Gastroesophageal sphincter (tissue), 4 donors: ENCODE measurements around the gene NR3C2. TPM values are rescaled to one million over a fixed set of nuclear protein-coding genes. Genes with fewer than 3 reads are reported as not detected.
"Not testable (repeated sequence)": the region's sequence is repeated elsewhere in the genome, so short reads cannot be mapped to it uniquely, and the experiment has no call there.

Source experiments
- ATAC-seq: fragments of 150-250 bp; one replicate; pipeline ENCODE4 v1.9.1; 2016; ENCODE audit warnings: mild to moderate bottlenecking, moderate library complexity
- H3K27ac ChIP-seq, 4 donors: fragments of 200-600 bp; sonication (generic) in 3 of 4; 1 replicate in 3 of 4; 2 replicates in 1 of 4; pipeline ENCODE4 v1.5.1; 2016 to 2019
- H3K27me3 ChIP-seq: fragments of 200-600 bp; sonication (generic); one replicate; pipeline ENCODE4 v1.5.1; 2019
- H3K36me3 ChIP-seq, 2 donors: fragments of 200-600 bp; sonication (generic); one replicate each; pipeline ENCODE4 v1.5.1; 2019; ENCODE audit warnings: control low read depth in 1 of 2
- H3K4me1 ChIP-seq, 3 donors: fragments of 200-600 bp; sonication (generic); 1 replicate in 2 of 3; 2 replicates in 1 of 3; pipeline ENCODE4 v1.5.1; 2016 to 2019; ENCODE audit warnings: control low read depth in 2 of 3
- H3K4me3 ChIP-seq, 2 donors: fragments of 200-600 bp; sonication (generic); one replicate each; pipeline ENCODE4 v1.5.1; 2019; ENCODE audit warnings: mild to moderate bottlenecking in 1 of 2, moderate library complexity in 1 of 2
- H3K9me3 ChIP-seq, 3 donors: fragments of 200-600 bp; sonication (generic); one replicate each; pipeline ENCODE4 v1.5.1; 2017 to 2019; ENCODE audit warnings: control low read depth in 2 of 3
- CTCF ChIP-seq, 4 experiments: fragments of 200-600 bp in 2 of 4; fragments of 450-650 bp in 2 of 4; sonication (generic) in 1 of 4; IDR thresholded peaks; one replicate each; pipeline ENCODE4 v1.5.1; 2017 to 2019; ENCODE audit warnings: antibody characterized with exemption in 4 of 4, mild to moderate bottlenecking in 2 of 4, moderate library complexity in 2 of 4
- EP300 ChIP-seq: sonication (generic); formaldehyde crosslinking; IDR thresholded peaks from one replicate; pipeline ENCODE4 v1.6.1; 2017; ENCODE audit warnings: antibody characterized with exemption, mild to moderate bottlenecking
- POLR2A ChIP-seq, 2 donors: fragments of 450-650 bp; IDR thresholded peaks; one replicate each; pipeline ENCODE4 v1.6.1; 2017; ENCODE audit warnings: antibody characterized with exemption in 2 of 2, mild to moderate bottlenecking in 2 of 2, moderate library complexity in 1 of 2
- POLR2AphosphoS5 ChIP-seq: sonication (generic); formaldehyde crosslinking; IDR thresholded peaks from one replicate; pipeline ENCODE4 v1.6.1; 2017; ENCODE audit warnings: antibody characterized with exemption
- WGBS, 2 donors: methylation state at CpG; one replicate each; pipeline ENCODE4 v1.1.5; 2018; ENCODE audit warnings: low coverage in 1 of 2; 5-methylcytosine and 5-hydroxymethylcytosine counted together
- total RNA-seq, 4 donors: library from RNA; depleted of rRNA; stranded (reverse); fragments of >200 nt; gene quantifications; one replicate each; pipeline ENCODE4 v1.1.0, GENCODE V29; 2016

The NR3C2 gene
- total RNA-seq, 4 donors from 2014 or later: 11.6 to 15.9 (median 13.9) TPM

GRCh38 chr4:148332486-148332885 lies 109.7 kb downstream of the NR3C2 start:
- TF ChIP-seq POLR2A (IDR thresholded peaks at IDR 0.05) (no peak), POLR2AphosphoS5 (no peak), EP300 (no peak), CTCF (IDR thresholded peaks at IDR 0.05) (no peak)
- ATAC-seq: no peak
- no peaks in the 10 kb centered on the region for H3K9me3 ChIP-seq
- H3K4me1 ChIP-seq: no peaks in the 10 kb centered on the region
- no peaks in the 10 kb centered on the region for H3K36me3 ChIP-seq
- H3K4me3 ChIP-seq: no peak overlapping the region
- WGBS, 2 donors: 80 to 90% methylated on average over 1 to 2 of the region's 2 CpGs
- H3K27me3 ChIP-seq: no peaks in the 10 kb centered on the region
- no peak overlapping the region for H3K27ac ChIP-seq

- Histone ChIP-seq H3K4me1 (no peaks in the 10 kb centered on the region), H3K27ac (no peak overlapping the region), H3K36me3 (no peaks in the 10 kb centered on the region), H3K9me3 (no peaks in the 10 kb centered on the region), H3K27me3 (no peaks in the 10 kb centered on the region), H3K4me3 (no peak overlapping the region)
- ATAC-seq: no peak
- WGBS, 2 donors: 94 to 100% methylated on average over 1 to 3 of the region's 3 CpGs
- no peak for TF ChIP-seq EP300
- TF ChIP-seq CTCF (IDR thresholded peaks at IDR 0.05): no peak
- TF ChIP-seq POLR2AphosphoS5: no peak
- TF ChIP-seq POLR2A (IDR thresholded peaks at IDR 0.05): no peak
These were observed 111.5 kb downstream of the NR3C2 start for GRCh38 chr4:148330724-148331123.

GRCh38 chr4:148330161-148330560 lies 112.1 kb downstream of the NR3C2 start:
- H3K36me3 ChIP-seq: no peaks in the 10 kb centered on the region
- H3K27me3 ChIP-seq: no peaks in the 10 kb centered on the region
- H3K4me1 ChIP-seq: no peaks in the 10 kb centered on the region
- H3K27ac ChIP-seq: no peak overlapping the region
- ATAC-seq: no peak
- TF ChIP-seq CTCF (IDR thresholded peaks at IDR 0.05) (no peak), EP300 (no peak), POLR2A (IDR thresholded peaks at IDR 0.05) (no peak), POLR2AphosphoS5 (no peak)
- no peak overlapping the region for H3K4me3 ChIP-seq
- no peaks in the 10 kb centered on the region for H3K9me3 ChIP-seq
- 90 to 93% methylated on average over 5 of the region's 5 CpGs for WGBS, 2 donors

- Histone ChIP-seq H3K4me1 (no peaks in the 10 kb centered on the region), H3K9me3 (no peaks in the 10 kb centered on the region), H3K27ac (no peak overlapping the region), H3K36me3 (no peaks in the 10 kb centered on the region), H3K4me3 (no peak overlapping the region), H3K27me3 (no peaks in the 10 kb centered on the region)
- WGBS, 2 donors: 95 to 100% methylated on average over 5 of the region's 5 CpGs
- no peak for ATAC-seq
- TF ChIP-seq POLR2A (IDR thresholded peaks at IDR 0.05): no peak
- no peak for TF ChIP-seq POLR2AphosphoS5
- TF ChIP-seq EP300: no peak
- TF ChIP-seq CTCF (IDR thresholded peaks at IDR 0.05): no peak
These were observed 112.5 kb downstream of the NR3C2 start for GRCh38 chr4:148329751-148330150.

GRCh38 chr4:148327683-148328082 lies 114.5 kb downstream of the NR3C2 start:
- WGBS, 2 donors: no CpG with 5 or more reads among the region's 1 CpG
- no peak for ATAC-seq

GRCh38 chr4:148323316-148323715 lies 118.9 kb downstream of the NR3C2 start:
- not testable (repeated sequence) for H3K36me3 ChIP-seq, H3K4me3 ChIP-seq, ATAC-seq, H3K9me3 ChIP-seq, H3K27me3 ChIP-seq, H3K4me1 ChIP-seq, H3K27ac ChIP-seq
- WGBS, 2 donors: no CpG with 5 or more reads among the region's 17 CpGs

More at GRCh38 chr4:148327683-148328082, 114.5 kb downstream of the NR3C2 start:
- TF ChIP-seq EP300: no peak
- no peak for TF ChIP-seq CTCF (IDR thresholded peaks at IDR 0.05)
- TF ChIP-seq POLR2AphosphoS5: no peak
- TF ChIP-seq POLR2A (IDR thresholded peaks at IDR 0.05): no peak
- H3K9me3 ChIP-seq: no peaks in the 10 kb centered on the region
- H3K4me1 ChIP-seq: no peaks in the 10 kb centered on the region
- H3K36me3 ChIP-seq: no peaks in the 10 kb centered on the region
- no peak overlapping the region for H3K4me3 ChIP-seq
- no peaks in the 10 kb centered on the region for H3K27me3 ChIP-seq
- no peak overlapping the region for H3K27ac ChIP-seq
